Smooth muscle cell (in vitro differentiated cells): ENCODE results near the gene RRP12. TPM values are rescaled to one million over a fixed set of nuclear protein-coding genes. Genes with fewer than 3 reads are reported as not detected.

Experiments used
- DNase-seq: peaks from one replicate; lab custom pipeline; 2025; ENCODE audit not compliant: unreplicated experiment; lab: John Stamatoyannopoulos, UW
- H2AFZ ChIP-seq: fragments of 200-600 bp; sonication (generic); 2 replicates; pipeline ENCODE4 v1.6.0; 2016; ENCODE audit warnings: antibody characterized with exemption, low read depth, mild to moderate bottlenecking
- H3F3A ChIP-seq: fragments of 200-600 bp; sonication (generic); 2 replicates; pipeline ENCODE4 v1.6.0; 2017; ENCODE audit warnings: antibody characterized with exemption, low read depth
- H3K27ac ChIP-seq: fragments of 200-600 bp; sonication (generic); 2 replicates; pipeline ENCODE4 v1.5.1; 2016; ENCODE audit warnings: low read depth, mild to moderate bottlenecking
- H3K27me3 ChIP-seq: fragments of 200-600 bp; sonication (generic); 2 replicates; pipeline ENCODE4 v1.6.1; 2016; ENCODE audit warnings: low read depth, mild to moderate bottlenecking
- H3K36me3 ChIP-seq: fragments of 200-600 bp; sonication (generic); 2 replicates; pipeline ENCODE4 v1.5.1; 2016; ENCODE audit warnings: low read depth
- H3K4me1 ChIP-seq: fragments of 200-600 bp; sonication (generic); 2 replicates; pipeline ENCODE4 v1.5.1; 2016; ENCODE audit warnings: low read depth
- H3K4me2 ChIP-seq: fragments of 200-600 bp; sonication (generic); 2 replicates; pipeline ENCODE4 v1.6.0; 2016; ENCODE audit warnings: mild to moderate bottlenecking
- H3K4me3 ChIP-seq: fragments of 200-600 bp; sonication (generic); 2 replicates; pipeline ENCODE4 v1.5.1; 2016; ENCODE audit warnings: mild to moderate bottlenecking
- H3K79me2 ChIP-seq: fragments of 200-600 bp; sonication (generic); 2 replicates; pipeline ENCODE4 v1.6.0; 2016; ENCODE audit warnings: low read depth, mild to moderate bottlenecking
- H3K9ac ChIP-seq: fragments of 200-600 bp; sonication (generic); 2 replicates; pipeline ENCODE4 v1.6.0; 2016; ENCODE audit warnings: low read depth
- H3K9me3 ChIP-seq: fragments of 200-600 bp; sonication (generic); replicated peaks from 2 replicates; pipeline ENCODE4 v1.5.1; 2016; ENCODE audit warnings: low read depth
- H4K20me1 ChIP-seq: fragments of 200-600 bp; sonication (generic); 2 replicates; pipeline ENCODE4 v1.6.0; 2016; ENCODE audit warnings: low read depth
- WGBS: methylation state at CpG from one replicate; pipeline ENCODE4 v1.1.7; 2016; ENCODE audit warnings: low lambda C conversion rate; 5-methylcytosine and 5-hydroxymethylcytosine counted together
- polyA plus RNA-seq: library from polyadenylated mRNA; unstranded; fragments of >200 nt; fragmentation: Nextera tagmentation; extraction: Ambion mirVana; gene quantifications from 2 replicates; pipeline ENCODE4 v1.2.1, GENCODE V29; 2016
- total RNA-seq: library from RNA; depleted of rRNA; stranded (reverse); fragments of >200 nt; gene quantifications from 2 replicates; pipeline ENCODE4 v1.2.3, GENCODE V29; 2014
- TF ChIP-seq, protein P1 (sequence below): fragments of 200-600 bp; sonication (generic); IDR thresholded peaks from 2 replicates; pipeline ENCODE4 v1.5.1; 2017; ENCODE audit warnings: borderline replicate concordance, mild to moderate bottlenecking, antibody characterized with exemption; ENCODE audit not compliant: insufficient read depth, poor library complexity, severe bottlenecking

The RRP12 gene
- total and polyA plus RNA-seq, 2 experiments from 2014 or later: 14.1 to 18.8 TPM

DNA sequence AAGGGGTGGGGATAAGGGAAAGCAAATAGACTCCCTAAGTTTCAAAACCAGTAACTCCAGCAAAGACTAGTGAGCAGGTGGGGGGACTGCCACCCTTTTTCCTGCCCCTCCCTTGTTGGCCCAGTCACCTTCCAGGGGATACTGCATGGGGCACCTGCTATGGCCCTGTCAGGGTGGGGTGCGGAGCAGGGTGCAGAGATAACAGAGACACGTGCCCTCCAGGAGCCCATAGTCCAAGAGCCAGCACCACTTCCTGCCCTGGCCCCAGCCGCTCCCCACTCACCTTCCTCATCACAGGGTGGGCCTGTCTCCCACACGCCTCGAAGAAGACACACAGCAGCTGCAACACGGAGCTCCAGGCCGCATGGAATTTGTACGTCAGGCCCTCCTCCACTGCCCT lies 20.6 kb downstream of the RRP12 start:
- Histone ChIP-seq H3K9ac (no peak overlapping the region), H3K4me1 (no peaks in the 10 kb centered on the region), H3K79me2 (no peaks in the 10 kb centered on the region), H3F3A (no peaks in the 10 kb centered on the region), H3K27ac (no peak overlapping the region), H3K4me3 (no peak overlapping the region), H3K27me3 (no peaks in the 10 kb centered on the region), H3K4me2 (no peak overlapping the region), H2AFZ (no peak overlapping the region), H3K36me3 (peaks cover 4% of the 10 kb centered on the region), H4K20me1 (no peaks in the 10 kb centered on the region), H3K9me3 (no peaks in the 10 kb centered on the region)
- DNase-seq: no peak
- TF ChIP-seq, protein P1, sequence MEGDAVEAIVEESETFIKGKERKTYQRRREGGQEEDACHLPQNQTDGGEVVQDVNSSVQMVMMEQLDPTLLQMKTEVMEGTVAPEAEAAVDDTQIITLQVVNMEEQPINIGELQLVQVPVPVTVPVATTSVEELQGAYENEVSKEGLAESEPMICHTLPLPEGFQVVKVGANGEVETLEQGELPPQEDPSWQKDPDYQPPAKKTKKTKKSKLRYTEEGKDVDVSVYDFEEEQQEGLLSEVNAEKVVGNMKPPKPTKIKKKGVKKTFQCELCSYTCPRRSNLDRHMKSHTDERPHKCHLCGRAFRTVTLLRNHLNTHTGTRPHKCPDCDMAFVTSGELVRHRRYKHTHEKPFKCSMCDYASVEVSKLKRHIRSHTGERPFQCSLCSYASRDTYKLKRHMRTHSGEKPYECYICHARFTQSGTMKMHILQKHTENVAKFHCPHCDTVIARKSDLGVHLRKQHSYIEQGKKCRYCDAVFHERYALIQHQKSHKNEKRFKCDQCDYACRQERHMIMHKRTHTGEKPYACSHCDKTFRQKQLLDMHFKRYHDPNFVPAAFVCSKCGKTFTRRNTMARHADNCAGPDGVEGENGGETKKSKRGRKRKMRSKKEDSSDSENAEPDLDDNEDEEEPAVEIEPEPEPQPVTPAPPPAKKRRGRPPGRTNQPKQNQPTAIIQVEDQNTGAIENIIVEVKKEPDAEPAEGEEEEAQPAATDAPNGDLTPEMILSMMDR: no peak
- 97% methylated on average over 8 of the region's 8 CpGs for WGBS

DNA sequence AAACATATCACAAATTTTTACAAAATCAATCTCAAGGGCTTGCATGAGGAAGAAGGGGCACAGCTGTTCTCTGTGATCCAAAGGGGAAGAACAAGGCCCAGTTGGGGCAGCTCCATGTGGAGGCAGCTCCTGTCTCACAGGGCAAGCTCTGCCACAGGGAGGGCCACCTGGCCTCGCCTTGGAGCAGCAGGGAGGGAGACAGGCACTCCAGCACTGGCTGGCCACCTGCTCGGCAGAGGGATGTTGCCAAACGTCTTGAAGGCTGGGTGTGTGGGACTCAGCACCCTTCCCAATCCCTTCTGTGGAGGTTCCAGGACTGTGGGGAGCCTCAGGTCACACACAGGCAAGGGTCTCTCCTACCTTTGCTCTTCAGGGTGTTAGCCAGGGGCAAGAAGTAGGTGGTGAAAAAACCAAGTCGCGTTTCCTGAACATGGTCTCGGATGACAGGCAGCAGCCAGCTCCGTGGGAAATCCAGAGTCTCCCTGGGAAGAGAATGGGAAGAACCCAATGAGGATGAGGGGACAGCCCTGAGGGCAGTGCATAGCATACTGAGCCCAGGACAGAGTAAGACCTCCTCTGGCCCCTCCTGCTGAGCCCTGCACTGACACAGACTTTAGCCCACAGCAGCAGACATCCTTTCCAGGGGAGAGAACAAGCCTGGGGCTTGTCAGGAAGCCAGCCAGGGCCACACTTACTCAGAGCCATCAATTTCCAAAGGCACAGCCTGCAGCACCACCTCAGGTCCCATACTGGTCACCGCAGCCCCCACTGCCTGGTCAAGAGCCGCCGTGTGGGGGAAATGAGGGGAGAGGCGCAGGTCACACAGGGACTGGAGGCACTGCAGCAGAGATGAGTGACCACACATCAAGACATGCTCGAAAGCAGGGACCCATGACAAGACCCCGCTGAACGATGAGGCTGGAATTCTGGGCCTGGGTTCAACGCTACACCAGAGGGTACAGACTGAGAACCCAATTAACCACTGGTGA lies 21.9 kb downstream of the RRP12 start:
- Histone ChIP-seq H3K9ac (no peak overlapping the region), H3F3A (no peaks in the 10 kb centered on the region), H3K4me1 (no peaks in the 10 kb centered on the region), H3K79me2 (no peaks in the 10 kb centered on the region), H3K27ac (no peak overlapping the region), H4K20me1 (no peaks in the 10 kb centered on the region), H3K36me3 (peaks cover 4% of the 10 kb centered on the region), H3K9me3 (no peaks in the 10 kb centered on the region), H3K4me3 (no peak overlapping the region), H2AFZ (no peak overlapping the region), H3K4me2 (no peak overlapping the region), H3K27me3 (no peaks in the 10 kb centered on the region)
- WGBS: 96% methylated on average over 15 of the region's 15 CpGs
- no peak for DNase-seq
- TF ChIP-seq, protein P1: no peak

DNA sequence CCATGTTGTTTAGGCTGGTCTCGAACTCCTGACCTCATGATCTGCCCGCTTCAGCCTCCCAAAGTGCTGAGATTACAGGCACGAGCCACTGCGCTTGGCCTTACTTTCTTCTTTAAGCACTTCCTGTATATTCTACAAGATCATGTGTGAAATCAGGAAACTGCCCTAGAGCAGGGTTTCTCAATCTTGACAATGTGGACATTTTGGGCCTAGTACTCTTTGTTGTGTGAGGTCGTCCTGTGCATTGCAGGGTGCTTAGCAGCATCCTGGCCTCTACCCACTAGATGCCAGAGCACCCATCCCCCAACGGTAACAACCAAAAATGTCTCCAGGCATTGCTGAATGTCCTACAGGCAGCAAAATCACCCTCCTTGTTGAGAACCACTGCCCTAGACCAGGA lies 24.7 kb downstream of the RRP12 start:
- no peak overlapping the region for H3K4me2 ChIP-seq
- no peaks in the 10 kb centered on the region for H3K36me3 ChIP-seq
- no peak overlapping the region for H3K27ac ChIP-seq
- H3K27me3 ChIP-seq: no peaks in the 10 kb centered on the region
- no peaks in the 10 kb centered on the region for H3K79me2 ChIP-seq
- H4K20me1 ChIP-seq: no peaks in the 10 kb centered on the region
- no peaks in the 10 kb centered on the region for H3K4me1 ChIP-seq
- no peak overlapping the region for H2AFZ ChIP-seq
- H3K4me3 ChIP-seq: no peak overlapping the region
- WGBS: 92% methylated on average over 6 of the region's 6 CpGs
- no peaks in the 10 kb centered on the region for H3F3A ChIP-seq
- TF ChIP-seq, protein P1: no peak
- no peaks in the 10 kb centered on the region for H3K9me3 ChIP-seq
- no peak for DNase-seq
- H3K9ac ChIP-seq: no peak overlapping the region

DNA sequence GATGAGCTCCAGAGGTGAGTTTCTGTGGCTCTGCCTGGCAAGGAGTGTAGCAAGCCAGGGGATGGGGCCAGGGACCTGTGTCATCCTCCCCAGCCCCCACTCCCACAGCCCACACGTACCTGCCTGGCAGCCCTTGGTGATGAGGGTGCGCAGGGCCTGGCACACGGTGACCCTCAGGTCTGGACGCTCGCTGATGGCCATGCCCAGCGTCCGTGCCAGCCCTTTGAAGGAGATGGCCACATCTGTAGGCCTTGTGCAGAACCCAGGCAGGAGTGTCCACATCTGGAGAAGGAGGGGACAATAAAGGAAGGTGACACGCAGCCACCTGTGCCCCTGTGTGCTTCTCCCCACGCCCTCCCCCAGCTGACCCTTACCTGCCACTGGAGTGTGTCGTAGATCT lies 27.7 kb downstream of the RRP12 start:
- Histone ChIP-seq H3K4me3 (no peak overlapping the region), H3K79me2 (no peaks in the 10 kb centered on the region), H3K9me3 (no peaks in the 10 kb centered on the region), H3K4me2 (no peak overlapping the region), H3K27me3 (no peaks in the 10 kb centered on the region), H3K4me1 (no peaks in the 10 kb centered on the region), H2AFZ (no peak overlapping the region), H3F3A (no peaks in the 10 kb centered on the region), H3K9ac (no peak overlapping the region), H3K27ac (no peak overlapping the region), H3K36me3 (no peaks in the 10 kb centered on the region), H4K20me1 (no peaks in the 10 kb centered on the region)
- WGBS: 95% methylated on average over 10 of the region's 10 CpGs
- TF ChIP-seq, protein P1: no peak
- DNase-seq: no peak
